Body of pancreas (tissue), 4 donors: ENCODE results near the gene GAK. TPM values are rescaled to one million over a fixed set of nuclear protein-coding genes. Genes with fewer than 3 reads are reported as not detected.
A peak's percentile ranks its signal among the peaks of the same experiment; 100 is the strongest.
"Not testable (repeated sequence)": the region's sequence is repeated elsewhere in the genome, so short reads cannot be mapped to it uniquely, and the experiment has no call there.

Source experiments
- ATAC-seq: fragments of 150-250 bp; one replicate; pipeline ENCODE4 v1.9.1; 2016
- DNase-seq, 4 donors: peaks; one replicate each; pipeline ENCODE4 v3.0.0-alpha.2; 2019
- H3K27ac ChIP-seq, 4 donors: fragments of 200-600 bp; sonication (generic); 1 replicate in 3 of 4; 2 replicates in 1 of 4; pipeline versions ENCODE4 v1.5.1 to v1.6.1; 2016 to 2019; ENCODE audit warnings: mild to moderate bottlenecking in 1 of 4, mixed read lengths in 1 of 4, moderate library complexity in 1 of 4
- H3K27me3 ChIP-seq, 2 donors: fragments of 200-600 bp; sonication (generic); one replicate each; pipeline ENCODE4 v1.6.0; 2016; ENCODE audit warnings: mild to moderate bottlenecking in 1 of 2
- H3K36me3 ChIP-seq, 2 donors: fragments of 200-600 bp; sonication (generic); replicated peaks in 1 of 2; 2 replicates each; pipeline ENCODE4 v1.5.1; 2016; ENCODE audit warnings: low read depth in 2 of 2; ENCODE audit not compliant: insufficient read depth in 1 of 2
- H3K4me1 ChIP-seq: fragments of 200-600 bp; sonication (generic); one replicate; pipeline ENCODE4 v1.6.0; 2016
- H3K4me3 ChIP-seq, 2 donors: fragments of 200-600 bp; sonication (generic); 1 replicate in 1 of 2; 2 replicates in 1 of 2; pipeline ENCODE4 v1.5.1; 2016 to 2019
- H3K9me3 ChIP-seq, 3 donors: fragments of 200-600 bp; sonication (generic); 1 replicate in 2 of 3; 2 replicates in 1 of 3; pipeline ENCODE4 v1.5.1; 2016
- CTCF ChIP-seq, 7 experiments: fragments of 450-650 bp in 4 of 7; fragments of 200-600 bp in 3 of 7; sonication (generic) in 3 of 7; IDR thresholded peaks; one replicate each; pipeline ENCODE4 v1.5.1; 2016 to 2019; ENCODE audit warnings: antibody characterized with exemption in 7 of 7
- POLR2A ChIP-seq, 3 donors: fragments of 450-650 bp; IDR thresholded peaks; one replicate each; pipeline ENCODE4 v1.6.1; 2016; ENCODE audit warnings: antibody characterized with exemption in 3 of 3, mild to moderate bottlenecking in 2 of 3
- WGBS, 2 donors: methylation state at CpG; one replicate each; pipeline ENCODE4 v1.1.5; 2017; 5-methylcytosine and 5-hydroxymethylcytosine counted together
- intact Hi-C: fragments of 100-400 bp; cut with DNase I; formaldehyde crosslinking; loops from one replicate; pipeline ENCODE4 v1.15.1; 2023
- total RNA-seq, 2 donors: library from RNA; depleted of rRNA; stranded (reverse); fragments of >200 nt; gene quantifications; one replicate each; pipeline ENCODE4 v1.1.0, GENCODE V29; 2016

Gene GAK
- total RNA-seq = 100 to 1,000 TPM; 126 to 127 TPM

GRCh38 chr4:931960-932712 lies at the start of gene GAK, which contains the start of gene TMEM175:
Gene GAK, minus strand, starts transcription at chr4:932316. Its CDS starts 129 bp downstream, at chr4:932187.
Gene TMEM175, plus strand, starts transcription at chr4:932460. Its CDS starts 15,280 bp downstream, at chr4:947740.
- no peaks in the 10 kb centered on the region for H3K36me3 ChIP-seq
- 0% methylated on average over 10 to 88 of the region's 99 CpGs for WGBS, 2 donors

GRCh38 chr4:978957-979701 lies 47.0 kb upstream of the GAK start:
- no peaks in the 10 kb centered on the region for H3K9me3 ChIP-seq
- intact Hi-C loops = no loop called here
- H3K27ac ChIP-seq = no peak overlapping the region
- H3K4me1 ChIP-seq = no peaks in the 10 kb centered on the region
- no peaks in the 10 kb centered on the region for H3K36me3 ChIP-seq
- TF ChIP-seq POLR2A (IDR thresholded peaks at IDR 0.05) (no peak), CTCF (IDR thresholded peaks at IDR 0.05) (no peak)
- DNase-seq (no peak), ATAC-seq (no peak)
- no peaks in the 10 kb centered on the region for H3K27me3 ChIP-seq
- no peak overlapping the region for H3K4me3 ChIP-seq
- WGBS, 2 donors = 70 to 85% methylated on average over 19 to 20 of the region's 20 CpGs

More at GRCh38 chr4:931960-932712, at the start of gene GAK, which contains the start of gene TMEM175:
- no peaks in the 10 kb centered on the region for H3K9me3 ChIP-seq
- ATAC-seq (peak; percentile 97), DNase-seq (peak; percentile 97 to 98 (median 98))
- peak; percentile 85 to 91 (median 90) for TF ChIP-seq POLR2A (IDR thresholded peaks at IDR 0.05)
- peak in 2 of 7 experiments; percentile 12 to 39 for TF ChIP-seq CTCF (IDR thresholded peaks at IDR 0.05)
- H3K27me3 ChIP-seq = no peaks in the 10 kb centered on the region
- H3K27ac ChIP-seq = peak within 1 kb of the TSS; percentile 71 to 97 (median 90)
- intact Hi-C loops = no loop called here
- H3K4me1 ChIP-seq = peaks cover 41% of the 10 kb centered on the region
- peak within 1 kb of the TSS; percentile 55 to 89 for H3K4me3 ChIP-seq

- WGBS, 2 donors = 98% methylated on average over 9 of the region's 25 CpGs; no CpG with 5 or more reads in 1 of the 2 donors
- DNase-seq, intact Hi-C loops, H3K4me3 ChIP-seq, H3K36me3 ChIP-seq, H3K27me3 ChIP-seq, ATAC-seq, H3K27ac ChIP-seq, H3K9me3 ChIP-seq: not testable (repeated sequence)
- peaks cover 24% of the 10 kb centered on the region for H3K4me1 ChIP-seq
Measured at GRCh38 chr4:976016-976415, 43.9 kb upstream of the GAK start.

GRCh38 chr4:974668-975067 lies 42.6 kb upstream of the GAK start:
- WGBS, 2 donors = 81 to 94% methylated on average over 2 to 9 of the region's 9 CpGs
- Histone ChIP-seq H3K27ac (no peak overlapping the region), H3K9me3 (no peaks in the 10 kb centered on the region), H3K4me3 (no peak overlapping the region), H3K36me3 (no peaks in the 10 kb centered on the region), H3K27me3 (no peaks in the 10 kb centered on the region), H3K4me1 (peaks cover 24% of the 10 kb centered on the region)
- intact Hi-C loops = no loop called here
- TF ChIP-seq POLR2A (IDR thresholded peaks at IDR 0.05) (no peak), CTCF (IDR thresholded peaks at IDR 0.05) (no peak)
- no peak for ATAC-seq
- no peak for DNase-seq
